Activated CD8-positive, alpha-beta memory T cell treated with anti-CD3 and anti-CD28 coated beads for 48 hours (primary cell): Measurements from ENCODE around the gene ARHGEF26.

Source experiments
- DNase-seq, 3 experiments: peaks; one replicate each; pipeline ENCODE4 v3.0.0-alpha.2; 2020; ENCODE audit warnings: low read depth in 2 of 3, low spot score in 2 of 3

The ARHGEF26 gene

DNA sequence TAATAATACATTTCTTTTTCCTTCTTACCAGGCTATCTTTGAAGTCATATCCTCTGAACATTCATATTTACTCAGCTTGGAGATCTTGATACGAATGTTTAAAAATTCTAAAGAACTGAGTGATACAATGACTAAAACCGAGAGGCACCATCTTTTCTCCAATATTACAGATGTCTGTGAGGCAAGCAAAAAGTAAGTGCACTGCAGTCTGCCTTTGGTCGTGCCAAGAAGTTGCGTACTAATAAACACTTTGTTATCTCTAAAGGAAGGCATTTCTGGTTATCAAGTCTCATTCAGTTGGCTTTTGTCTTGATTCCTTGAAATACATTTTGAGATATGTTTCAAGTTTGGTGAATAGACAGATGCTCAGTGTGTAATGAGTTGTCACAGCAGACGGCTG, 31.6 kb downstream of the ARHGEF26 start:
- DNase-seq = no peak

DNA sequence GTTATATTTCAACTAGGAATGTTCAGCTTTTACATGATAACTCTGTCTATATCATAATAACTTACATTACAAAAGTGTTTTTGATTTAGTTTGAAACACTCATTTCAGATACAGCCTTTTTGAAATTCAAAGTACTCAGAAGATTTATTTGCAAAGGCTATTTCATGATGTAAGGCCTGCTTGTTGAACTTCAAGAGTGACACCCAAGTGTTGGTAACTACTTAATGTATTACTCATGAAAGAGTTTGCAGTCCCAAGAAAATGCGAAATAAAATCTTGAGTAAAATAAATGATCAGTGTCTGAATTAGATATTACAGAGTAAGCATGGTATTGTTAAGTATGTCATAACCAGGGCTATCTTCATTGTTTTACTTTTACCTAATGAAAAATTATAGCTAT, 35.3 kb downstream of the ARHGEF26 start:
- DNase-seq = no peak

DNA sequence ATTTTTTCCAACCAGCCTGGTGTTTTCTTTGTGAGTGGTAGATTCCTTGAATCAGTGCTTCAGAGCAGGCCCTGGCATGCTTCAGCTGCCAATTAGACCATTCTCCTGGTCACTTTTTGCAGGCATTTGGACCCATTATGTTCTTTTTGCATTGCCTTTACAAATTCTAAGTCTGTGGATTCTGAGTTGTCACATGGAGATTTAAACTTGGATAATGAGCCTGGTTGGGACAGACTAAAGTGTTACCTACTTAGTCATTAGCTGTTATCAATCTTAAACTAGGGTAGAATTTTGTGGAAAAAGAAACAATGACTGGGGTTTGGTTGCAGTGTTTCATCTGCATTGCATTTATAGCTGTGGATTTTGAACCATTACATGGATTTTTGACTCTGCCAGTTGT, 40.6 kb downstream of the ARHGEF26 start:
- DNase-seq = no peak

DNA sequence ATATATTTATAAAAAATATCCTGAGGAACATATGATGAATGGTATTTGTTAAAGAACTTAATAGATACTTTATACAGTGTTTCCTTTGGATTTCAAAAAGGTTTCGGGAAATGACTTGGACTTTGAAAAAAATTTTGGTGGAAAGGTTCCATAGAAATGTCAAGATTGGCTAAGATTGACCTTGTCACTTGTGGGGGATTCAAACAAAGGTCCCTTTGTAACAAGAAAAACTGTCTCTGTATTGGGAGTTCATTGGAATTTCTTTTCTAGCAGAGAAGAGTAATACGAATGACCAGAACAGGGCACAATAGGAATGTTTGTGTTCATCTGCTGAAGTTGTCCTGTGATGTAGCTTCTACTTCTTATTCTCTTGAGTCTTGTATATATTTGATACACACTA, 43.2 kb downstream of the ARHGEF26 start:
- DNase-seq = no peak

DNA sequence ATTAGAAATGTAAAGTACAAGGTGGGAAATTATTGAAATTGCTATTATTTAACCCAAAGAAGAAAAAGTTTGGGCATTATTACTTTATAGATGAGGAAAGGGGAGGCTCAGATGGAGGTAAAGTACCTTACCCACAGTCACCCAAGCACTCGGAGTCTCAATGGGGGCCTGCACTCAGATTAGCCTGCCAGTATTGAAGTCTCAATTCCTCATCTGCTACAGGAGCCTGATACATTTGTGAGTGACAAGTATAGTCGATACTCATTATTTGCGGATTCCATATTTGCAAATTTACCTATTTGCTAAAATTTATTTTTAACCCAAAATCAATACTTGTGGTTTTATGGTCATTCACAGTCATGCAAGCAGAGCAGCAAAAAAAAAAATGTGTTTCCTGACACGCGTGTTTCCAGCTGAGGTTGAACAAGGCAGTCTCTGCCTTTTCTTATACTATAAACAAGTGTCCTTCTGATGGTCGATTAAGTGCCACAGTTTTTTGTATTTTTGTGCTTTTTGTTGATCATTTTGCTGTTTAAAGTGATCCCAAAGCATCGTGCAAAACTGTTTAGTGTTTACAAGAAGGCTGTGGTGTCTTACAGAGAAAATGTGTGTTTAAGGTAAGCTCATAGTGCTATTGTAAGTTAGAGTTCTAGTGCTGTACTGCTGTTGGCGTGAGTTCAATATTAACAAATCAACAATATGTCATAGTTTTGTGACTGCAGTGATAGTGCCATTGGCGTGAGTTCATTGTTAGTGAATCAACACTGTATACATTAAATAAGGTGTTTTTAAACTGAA, 48.0 kb downstream of the ARHGEF26 start:
- no peak for DNase-seq

DNA sequence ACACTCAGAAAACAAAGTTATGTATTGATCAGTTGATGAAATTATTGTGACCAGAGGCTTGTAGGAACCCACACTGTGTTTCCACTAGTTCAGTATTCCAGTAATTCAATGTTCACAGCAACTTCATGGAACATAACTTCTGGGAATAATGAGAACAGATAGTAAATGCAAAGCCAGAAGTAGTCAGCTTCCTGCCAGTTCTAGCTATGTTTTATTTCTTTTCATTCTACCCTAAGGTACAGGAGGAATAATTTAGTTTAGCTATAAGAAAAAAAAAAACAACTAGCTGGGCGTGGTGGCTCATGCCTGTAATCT, 48.6 kb downstream of the ARHGEF26 start:
- DNase-seq = no peak

DNA sequence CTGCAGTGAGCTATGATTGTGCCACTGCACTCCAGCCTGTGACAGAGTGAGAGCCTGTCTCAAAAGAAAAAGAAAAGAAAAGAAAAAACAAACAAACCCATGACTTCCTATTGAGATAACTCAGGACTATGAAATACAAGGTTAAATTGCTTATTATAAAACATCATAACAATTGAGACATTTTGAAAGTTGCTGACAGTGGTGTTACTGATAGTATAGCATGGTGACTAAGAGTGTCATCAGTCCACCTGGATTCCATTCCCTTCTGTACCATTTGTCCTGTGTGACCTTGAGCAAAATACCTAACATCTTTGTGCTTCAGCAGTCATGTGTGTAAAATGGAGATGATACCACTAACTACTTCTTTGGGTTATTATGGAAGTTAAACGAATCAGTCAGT, 49.1 kb downstream of the ARHGEF26 start:
- no peak for DNase-seq

DNA sequence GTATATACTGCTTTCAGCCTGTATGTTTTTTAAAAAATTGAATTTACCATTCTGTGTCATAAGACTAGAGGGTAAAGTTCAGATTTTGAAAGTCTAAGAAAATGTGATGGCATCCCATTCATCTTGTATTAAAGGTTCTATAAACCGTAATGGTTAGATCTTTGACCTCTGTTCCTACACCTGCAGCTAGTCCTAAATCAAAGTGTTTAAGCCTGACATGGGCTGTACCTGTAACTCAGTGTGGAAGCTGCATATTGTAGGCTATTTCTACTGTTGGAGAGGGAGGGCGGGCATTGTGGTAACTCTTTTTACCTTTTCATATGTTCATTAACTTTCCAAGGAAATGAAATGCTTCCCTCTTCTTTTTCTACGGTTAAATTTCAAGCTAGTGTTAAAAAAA, 53.9 kb downstream of the ARHGEF26 start:
- DNase-seq = no peak

DNA sequence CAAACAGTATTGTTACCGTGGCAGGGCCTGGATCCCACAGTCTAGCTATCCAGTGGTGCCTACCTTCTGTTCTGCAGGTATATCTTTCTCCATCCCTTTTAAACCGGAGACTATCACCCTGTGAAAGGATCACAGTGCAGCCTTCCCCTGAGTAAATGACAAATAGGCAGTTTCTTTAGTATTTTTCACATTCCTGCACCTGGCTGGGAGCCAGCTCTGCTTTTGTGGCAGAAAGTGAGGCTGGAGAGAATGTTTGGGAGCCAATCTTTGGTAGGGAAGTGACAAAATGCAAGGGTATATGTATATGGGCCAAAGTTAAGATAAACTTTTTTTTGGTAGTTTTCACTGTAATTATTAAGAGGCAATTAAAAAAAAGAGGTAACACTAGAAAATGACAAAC, 54.8 kb downstream of the ARHGEF26 start:
- DNase-seq = no peak

DNA sequence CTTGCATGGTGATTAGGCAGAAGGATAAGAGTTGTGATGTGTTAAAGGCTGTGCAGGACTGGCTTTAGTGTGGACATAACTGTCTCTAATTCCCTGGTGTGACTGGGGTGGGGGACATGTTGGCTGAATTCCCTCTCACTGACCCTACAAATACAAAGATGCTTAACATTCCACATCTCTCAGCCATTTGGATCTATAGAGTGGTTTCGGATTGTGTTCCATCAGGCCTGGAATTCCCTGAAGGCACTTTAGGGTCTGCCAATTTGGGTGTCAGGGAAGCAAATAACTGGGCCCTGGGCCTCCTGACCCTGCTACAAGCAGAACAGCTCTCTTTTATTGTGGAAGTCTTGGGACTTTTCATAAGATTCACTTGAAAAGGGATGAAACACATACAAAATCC, 56.2 kb downstream of the ARHGEF26 start:
- DNase-seq = no peak

DNA sequence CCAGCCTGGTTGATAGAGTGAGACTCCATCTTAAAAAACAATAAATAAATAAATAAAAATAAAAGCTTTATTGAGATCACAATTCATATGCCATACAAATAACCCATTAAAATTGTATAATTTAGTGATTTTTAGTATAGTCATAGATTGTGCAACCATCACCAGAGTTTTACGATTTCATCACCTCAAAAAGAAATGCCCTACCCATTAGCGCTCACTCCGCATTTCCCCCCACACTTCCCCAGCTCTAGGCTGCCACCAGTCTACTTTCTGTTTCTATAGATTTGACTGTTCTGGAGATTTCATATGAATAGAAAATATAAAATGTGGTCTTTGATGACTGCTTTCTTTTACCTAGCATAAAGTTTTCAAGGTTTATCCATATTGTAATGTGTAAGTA, 57.0 kb downstream of the ARHGEF26 start:
- no peak for DNase-seq

DNA sequence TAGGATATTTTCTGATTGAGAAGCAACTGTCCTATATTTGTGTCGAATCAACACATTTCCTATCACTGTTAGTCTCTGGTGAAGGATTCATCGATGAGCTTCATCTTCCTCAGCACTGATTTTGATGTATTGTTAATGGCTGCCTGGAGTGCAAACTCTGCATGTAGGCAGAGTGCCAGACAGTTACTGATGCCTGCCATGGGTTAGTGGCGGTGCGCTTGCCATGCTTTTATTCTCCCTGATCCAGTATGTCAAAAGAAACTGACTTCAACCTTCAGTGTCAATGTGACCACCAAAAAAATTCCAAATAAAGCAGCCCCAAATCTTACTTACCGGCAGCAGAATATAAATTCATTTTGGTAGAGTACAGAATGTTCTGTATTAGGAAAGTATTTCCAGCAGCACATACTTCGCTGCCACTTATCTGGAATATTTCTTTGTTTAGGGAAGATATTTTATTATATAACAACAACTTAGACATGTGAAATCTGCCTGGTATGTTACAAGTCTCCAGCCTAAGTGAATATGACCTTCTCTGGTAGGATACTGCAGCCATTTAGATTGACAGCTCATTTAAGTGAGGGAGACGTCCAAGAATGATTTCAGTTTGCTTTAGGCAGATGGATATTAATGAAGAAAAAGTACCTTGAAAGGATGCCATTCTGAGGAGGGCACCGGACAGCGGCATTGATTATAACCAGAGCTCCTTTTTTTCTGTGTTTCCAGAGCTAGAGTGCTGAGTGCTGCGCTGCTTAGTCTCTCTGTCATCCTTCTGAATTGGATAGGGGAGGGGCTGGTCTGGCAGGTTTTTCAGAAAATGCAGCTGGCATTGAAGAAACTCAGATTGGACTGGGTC, 59.9 kb downstream of the ARHGEF26 start:
- DNase-seq = no peak

DNA sequence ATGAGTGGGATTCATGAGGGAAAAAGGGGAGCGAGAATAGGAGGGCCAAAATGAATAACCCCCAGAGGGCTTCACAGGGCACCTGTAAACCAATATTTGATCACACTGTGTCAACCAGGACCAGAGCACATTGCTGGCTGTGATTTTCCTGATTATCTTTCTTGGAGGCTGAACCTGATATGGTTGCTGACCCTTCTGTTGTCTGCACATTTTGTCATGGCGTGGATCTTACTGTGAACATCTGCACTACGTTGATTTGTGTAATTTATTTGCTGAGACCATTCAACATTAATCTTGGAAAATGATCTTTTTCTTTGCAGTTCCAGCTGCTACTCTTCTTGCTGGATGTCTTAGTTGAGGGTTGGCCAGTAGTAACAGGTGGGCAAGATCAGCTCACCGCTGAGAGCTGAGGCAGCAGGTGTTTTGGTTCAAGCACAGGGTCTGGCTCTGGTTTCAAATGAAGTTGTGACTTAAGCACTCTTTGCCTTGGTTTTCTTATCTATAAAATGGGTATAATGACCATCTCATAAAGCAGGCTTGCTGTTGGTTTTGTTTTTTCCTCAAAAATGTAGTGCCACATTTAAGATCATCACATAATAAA, 61.2 kb downstream of the ARHGEF26 start:
- no peak for DNase-seq

DNA sequence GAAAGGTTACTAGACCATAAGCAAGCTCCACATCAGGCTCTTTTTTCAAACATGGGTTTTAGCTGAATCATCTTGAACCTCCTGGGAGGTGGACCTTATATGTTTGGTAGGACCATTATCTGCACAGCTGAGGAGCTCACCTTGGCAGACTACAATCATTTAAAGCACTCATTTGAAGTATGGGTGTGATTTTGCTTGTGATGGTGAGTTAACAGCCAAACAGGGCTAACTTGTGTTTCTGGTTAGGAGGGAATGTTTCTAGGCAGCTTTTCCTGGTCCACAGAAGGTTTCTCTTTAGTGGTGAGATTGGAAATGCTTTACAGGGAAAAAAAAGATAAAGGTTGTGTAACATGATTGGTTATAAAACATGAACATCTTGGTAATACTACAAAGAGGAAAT, 61.8 kb downstream of the ARHGEF26 start:
- DNase-seq = no peak

DNA sequence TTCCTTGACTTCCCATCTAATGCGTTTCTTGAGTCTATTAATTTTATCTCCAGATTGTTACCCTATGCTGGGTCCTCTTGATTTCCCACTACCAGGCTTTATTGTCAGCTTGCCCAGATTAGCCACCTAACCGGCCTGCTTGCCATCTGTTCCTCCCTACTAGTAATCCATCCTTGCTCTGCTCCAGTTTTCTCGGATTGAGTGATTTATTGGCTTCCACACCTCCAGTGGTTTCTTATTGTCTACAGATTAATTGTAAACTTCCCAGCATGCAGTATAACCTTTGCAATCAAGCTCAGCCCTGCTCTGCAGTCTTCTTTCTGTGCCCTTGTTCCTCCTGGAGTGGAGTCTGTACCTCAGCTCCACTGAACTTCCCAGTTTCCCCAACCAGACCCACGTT, 63.4 kb downstream of the ARHGEF26 start:
- no peak for DNase-seq

DNA sequence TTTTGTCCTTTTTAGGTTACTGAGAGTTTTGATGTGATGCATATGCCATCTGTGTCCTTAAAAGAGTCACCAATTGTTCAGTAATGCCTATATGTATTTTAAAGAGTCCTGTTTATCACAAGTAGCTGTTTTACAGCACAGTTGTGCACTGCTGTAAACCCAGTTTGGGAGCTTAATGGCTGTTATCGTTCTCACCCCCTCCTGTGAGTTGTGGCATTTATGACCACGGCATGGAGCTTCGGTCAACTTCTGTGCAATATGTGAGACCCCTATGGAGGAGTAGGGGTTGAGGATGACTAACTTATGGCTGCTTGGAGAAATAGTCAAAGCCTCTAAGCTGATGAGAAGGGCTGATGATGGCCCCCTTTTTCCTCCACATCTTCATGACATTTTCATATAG, 67.2 kb downstream of the ARHGEF26 start:
- no peak for DNase-seq

DNA sequence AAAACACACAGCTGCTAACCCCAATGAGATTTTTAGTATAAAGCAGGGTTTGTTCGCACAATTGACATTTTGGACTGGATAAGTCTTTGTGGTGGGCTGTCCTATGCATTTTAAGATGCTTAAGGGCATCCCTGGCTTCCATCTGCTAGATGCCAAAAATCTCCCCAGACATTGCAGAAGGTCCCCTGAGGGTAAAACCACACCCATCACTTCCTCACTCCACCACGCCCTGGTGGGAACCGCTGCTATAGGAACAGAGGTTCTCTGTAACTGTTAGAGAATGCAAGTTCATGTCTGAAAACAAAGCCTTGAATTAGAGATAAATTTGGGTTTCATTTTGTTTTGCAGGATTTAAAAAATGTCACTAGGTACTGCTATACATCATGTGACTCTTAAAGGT, 67.7 kb downstream of the ARHGEF26 start:
- DNase-seq = no peak

DNA sequence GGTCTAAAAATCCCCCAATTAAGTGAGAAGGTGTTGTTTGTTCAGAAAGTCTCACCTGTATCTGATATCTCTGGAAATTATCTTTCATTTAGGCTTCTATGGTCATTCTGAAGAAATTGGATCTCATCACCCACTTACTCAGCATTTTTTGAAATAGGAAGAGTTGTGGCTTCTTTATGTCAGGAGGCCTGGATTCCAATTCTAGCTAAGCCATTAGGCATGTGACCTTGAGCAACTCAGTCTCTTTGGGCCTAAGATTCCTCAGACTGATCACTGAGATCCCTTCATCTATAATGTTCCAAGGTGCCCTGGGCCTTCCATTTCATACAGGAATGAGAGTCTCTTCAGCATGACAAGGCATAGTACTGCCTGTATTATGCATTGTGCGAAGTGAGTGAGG, 70.3 kb downstream of the ARHGEF26 start:
- DNase-seq = no peak

DNA sequence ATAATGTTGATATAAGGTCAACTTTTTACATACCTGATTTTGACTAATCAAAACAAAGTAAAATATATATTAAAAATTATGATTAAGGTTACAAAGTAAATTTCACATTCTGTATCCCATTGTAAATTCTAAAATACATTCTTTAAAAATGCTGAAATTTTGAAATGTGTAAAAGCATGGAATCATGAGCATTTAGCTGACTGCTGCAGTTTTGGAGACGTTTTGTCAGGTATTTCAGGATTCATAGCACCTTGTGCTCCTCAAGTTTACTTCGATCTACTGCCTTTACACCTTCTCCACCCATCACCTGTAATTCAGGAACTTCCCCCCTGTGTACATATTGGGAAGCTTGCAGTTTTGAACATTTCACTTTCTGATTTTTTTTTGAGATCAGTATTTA, 71.0 kb downstream of the ARHGEF26 start:
- no peak for DNase-seq

DNA sequence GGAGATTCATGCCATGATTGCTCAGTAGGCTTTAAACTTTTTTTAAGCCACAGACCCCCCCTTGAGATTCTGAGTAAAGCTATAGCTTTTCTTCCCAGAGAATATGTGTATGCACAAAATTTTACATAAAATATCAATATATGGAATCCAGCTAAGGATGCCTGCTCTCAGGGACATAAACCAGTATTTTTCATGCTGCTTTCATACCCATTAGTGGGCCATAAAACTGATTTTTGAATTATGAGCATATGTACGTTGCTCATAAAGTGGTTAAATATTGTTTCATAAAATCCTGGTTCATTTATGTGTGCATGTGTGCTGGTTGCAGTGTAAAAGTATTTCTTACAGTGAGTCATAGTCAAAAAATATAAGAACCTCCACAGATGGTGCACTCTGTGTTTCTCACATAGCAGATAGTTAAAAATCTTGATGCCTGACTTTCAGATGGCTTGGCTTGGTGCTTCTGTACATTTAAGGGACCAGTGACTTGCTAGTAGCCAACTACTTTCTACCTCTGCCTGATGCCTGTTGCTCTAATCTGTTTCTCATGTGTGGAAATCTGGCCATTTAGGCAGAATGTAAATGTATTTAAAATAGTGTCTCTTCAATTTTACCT, 71.9 kb downstream of the ARHGEF26 start:
- no peak for DNase-seq

DNA sequence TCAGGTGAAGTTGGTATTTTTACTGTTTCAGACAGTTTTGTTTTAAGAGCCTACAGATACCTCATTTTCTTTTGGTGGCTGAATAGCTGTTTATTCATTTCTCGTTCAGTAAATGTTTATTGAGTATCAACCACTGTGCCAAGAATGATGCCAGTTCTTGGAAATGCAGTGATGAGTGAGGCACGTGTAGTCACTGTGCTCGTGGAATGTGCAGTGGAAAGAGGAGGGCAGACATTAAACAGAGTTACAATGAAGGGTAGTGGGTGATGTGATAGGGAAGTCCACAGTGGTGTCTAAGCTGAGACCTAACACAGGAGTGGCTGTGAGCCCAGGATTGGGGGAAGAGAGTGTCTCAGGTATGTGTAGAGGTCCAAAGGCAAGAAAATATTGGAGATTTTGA, 73.7 kb downstream of the ARHGEF26 start:
- no peak for DNase-seq
